PC-3 (cell line): ENCODE data around the gene ZNF407.

ENCODE experiments used
- EZH2 ChIP-seq: fragments of 300-600 bp; sonication (generic); IDR thresholded peaks from one replicate; pipeline ENCODE4 v1.6.1; 2017; ENCODE audit warnings: antibody characterized with exemption, mild to moderate bottlenecking, low read length; ENCODE audit not compliant: unreplicated experiment
- TF ChIP-seq, protein P1 (sequence below): fragments of 300-600 bp; sonication (generic); conservative IDR thresholded peaks from 2 replicates; pipeline ENCODE4 v1.5.1; 2017; ENCODE audit warnings: antibody characterized with exemption, low read depth, mild to moderate bottlenecking, low read length

DNA sequence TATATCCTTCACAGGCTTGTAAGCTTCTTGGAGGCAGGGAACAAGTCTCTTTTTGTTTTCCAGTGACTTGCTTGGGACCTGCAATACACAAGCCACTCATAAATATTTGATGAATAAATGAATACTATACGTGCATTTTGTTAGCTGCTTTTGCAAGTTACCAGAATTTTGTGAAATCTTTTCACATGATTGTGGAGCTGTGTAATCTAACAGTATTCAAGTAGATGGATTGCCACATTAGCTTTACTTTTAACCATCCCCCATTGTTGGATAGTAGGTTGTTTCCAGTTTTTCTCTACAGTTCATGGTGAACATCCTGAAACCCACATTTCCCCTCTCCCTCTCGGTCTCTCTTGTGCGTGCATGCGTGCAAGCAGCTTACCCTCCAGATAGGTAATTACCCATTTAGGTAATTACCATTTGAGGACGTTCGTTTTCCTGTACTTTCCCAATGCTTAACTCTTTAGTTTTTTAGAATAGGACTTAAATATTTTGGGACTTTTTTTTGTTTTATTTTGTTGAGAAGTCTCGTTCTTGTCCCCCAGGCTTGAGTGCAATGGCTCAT, 12.5 kb downstream of the ZNF407 start:
- TF ChIP-seq, protein P1, sequence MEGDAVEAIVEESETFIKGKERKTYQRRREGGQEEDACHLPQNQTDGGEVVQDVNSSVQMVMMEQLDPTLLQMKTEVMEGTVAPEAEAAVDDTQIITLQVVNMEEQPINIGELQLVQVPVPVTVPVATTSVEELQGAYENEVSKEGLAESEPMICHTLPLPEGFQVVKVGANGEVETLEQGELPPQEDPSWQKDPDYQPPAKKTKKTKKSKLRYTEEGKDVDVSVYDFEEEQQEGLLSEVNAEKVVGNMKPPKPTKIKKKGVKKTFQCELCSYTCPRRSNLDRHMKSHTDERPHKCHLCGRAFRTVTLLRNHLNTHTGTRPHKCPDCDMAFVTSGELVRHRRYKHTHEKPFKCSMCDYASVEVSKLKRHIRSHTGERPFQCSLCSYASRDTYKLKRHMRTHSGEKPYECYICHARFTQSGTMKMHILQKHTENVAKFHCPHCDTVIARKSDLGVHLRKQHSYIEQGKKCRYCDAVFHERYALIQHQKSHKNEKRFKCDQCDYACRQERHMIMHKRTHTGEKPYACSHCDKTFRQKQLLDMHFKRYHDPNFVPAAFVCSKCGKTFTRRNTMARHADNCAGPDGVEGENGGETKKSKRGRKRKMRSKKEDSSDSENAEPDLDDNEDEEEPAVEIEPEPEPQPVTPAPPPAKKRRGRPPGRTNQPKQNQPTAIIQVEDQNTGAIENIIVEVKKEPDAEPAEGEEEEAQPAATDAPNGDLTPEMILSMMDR = no peak
- no peak for TF ChIP-seq EZH2
